Panc1 (cell line): ENCODE data around the gene TMCC1.

Source experiments
- CTCF ChIP-seq: fragments of 450-650 bp; IDR thresholded peaks from 2 replicates; pipeline ENCODE4 v1.5.1; 2017; ENCODE audit warnings: mild to moderate bottlenecking
- REST ChIP-seq, 2 experiments: IDR thresholded peaks; 2 replicates each; pipeline ENCODE4 v1.6.1; 2011 to 2012; ENCODE audit warnings: low read depth in 2 of 2, control low read depth in 1 of 2, low read length in 1 of 2, mild to moderate bottlenecking in 1 of 2, moderate library complexity in 1 of 2; ENCODE audit not compliant: insufficient read depth in 1 of 2

- TF ChIP-seq CTCF, result no peak
- no peak for TF ChIP-seq REST (IDR thresholded peaks at IDR 0.05; ENCODE audit: insufficient read depth in 1 of 2, low read depth in 2 of 2, low read length in 1 of 2)
Measured at GRCh38 chr3:129723558-129724324, 169.8 kb downstream of the TMCC1 start.
